ENCODE data around the gene VWA3B. TPM values are rescaled to one million over a fixed set of nuclear protein-coding genes. Genes with fewer than 3 reads are reported as not detected.

Gene VWA3B
- total RNA-seq, 1 experiment from 2014 or later: not detected

DNA sequence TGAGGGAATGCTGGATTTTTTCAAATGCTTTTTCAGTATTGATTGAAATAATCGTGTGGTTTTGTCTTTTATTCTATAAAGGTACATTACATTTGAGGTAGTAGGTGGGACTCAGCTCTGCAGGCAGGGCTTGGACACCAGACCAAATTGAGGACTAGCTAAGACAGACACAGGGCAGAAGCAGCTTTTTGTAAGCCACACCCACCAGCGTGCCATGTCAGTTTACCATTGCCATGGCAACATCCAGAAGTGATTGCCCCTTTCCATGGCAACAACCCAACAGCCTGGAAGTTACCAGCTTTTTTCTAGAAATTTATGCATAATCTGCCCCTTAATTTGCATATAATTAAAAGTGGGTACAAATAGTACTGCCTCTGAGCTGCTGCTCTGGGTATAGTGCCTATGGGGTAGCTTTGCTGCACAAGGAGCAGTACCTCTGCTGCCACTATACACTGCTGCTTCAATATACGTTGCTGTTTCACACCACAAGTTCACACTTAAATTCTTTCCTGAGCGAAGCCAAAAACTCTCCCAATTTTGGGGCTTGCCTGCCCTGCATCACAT, 23.6 kb upstream of the VWA3B start:
- no peaks in the 10 kb centered on the region for H3K79me1 ChIP-seq (ENCODE audit: insufficient read depth, low read depth, low read length, poor library complexity, severe bottlenecking)
- no peak overlapping the region for H3K23ac ChIP-seq (ENCODE audit: insufficient read length, low read depth, low read length)
- no peak overlapping the region for H3K4me2 ChIP-seq (ENCODE audit: insufficient read depth, insufficient read length, low read length)
- no peak overlapping the region for H3K18ac ChIP-seq (ENCODE audit: insufficient read length, low read depth, low read length)
- no peak overlapping the region for H2BK20ac ChIP-seq (ENCODE audit: low read depth, low read length, poor library complexity, severe bottlenecking)
- no peaks in the 10 kb centered on the region for H3K23me2 ChIP-seq (ENCODE audit: insufficient read length, low read depth, low read length, poor library complexity, severe bottlenecking)
- TF ChIP-seq, protein P1, sequence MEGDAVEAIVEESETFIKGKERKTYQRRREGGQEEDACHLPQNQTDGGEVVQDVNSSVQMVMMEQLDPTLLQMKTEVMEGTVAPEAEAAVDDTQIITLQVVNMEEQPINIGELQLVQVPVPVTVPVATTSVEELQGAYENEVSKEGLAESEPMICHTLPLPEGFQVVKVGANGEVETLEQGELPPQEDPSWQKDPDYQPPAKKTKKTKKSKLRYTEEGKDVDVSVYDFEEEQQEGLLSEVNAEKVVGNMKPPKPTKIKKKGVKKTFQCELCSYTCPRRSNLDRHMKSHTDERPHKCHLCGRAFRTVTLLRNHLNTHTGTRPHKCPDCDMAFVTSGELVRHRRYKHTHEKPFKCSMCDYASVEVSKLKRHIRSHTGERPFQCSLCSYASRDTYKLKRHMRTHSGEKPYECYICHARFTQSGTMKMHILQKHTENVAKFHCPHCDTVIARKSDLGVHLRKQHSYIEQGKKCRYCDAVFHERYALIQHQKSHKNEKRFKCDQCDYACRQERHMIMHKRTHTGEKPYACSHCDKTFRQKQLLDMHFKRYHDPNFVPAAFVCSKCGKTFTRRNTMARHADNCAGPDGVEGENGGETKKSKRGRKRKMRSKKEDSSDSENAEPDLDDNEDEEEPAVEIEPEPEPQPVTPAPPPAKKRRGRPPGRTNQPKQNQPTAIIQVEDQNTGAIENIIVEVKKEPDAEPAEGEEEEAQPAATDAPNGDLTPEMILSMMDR (conservative IDR thresholded peaks at IDR 0.05): no peak
- no peaks in the 10 kb centered on the region for H3K9me3 ChIP-seq (ENCODE audit: control insufficient read depth, low read depth, low read length)
- no peak overlapping the region for H2BK12ac ChIP-seq (ENCODE audit: insufficient read length, low read depth, low read length)
- Mint-ChIP-seq H3K4me3 (no peak overlapping the region), H3K27me3 (ENCODE audit: low read depth) (peaks cover 4% of the 10 kb centered on the region; the same call in 1 of the 2 replicates), H3K4me1 (no peaks in the 10 kb centered on the region), H3K9me3 (no peaks in the 10 kb centered on the region), H3K36me3 (ENCODE audit: insufficient read depth in 1 of 3, low read depth in 3 of 3) (no peaks in the 10 kb centered on the region; a peak in 1 of 7 replicates), H3K27ac (no peak overlapping the region)
- H4K20me1 ChIP-seq (ENCODE audit: control insufficient read depth, insufficient read depth, insufficient read length): no peaks in the 10 kb centered on the region
- H3K79me2 ChIP-seq (ENCODE audit: insufficient read depth, low read length): no peaks in the 10 kb centered on the region
- H3K27me3 ChIP-seq (ENCODE audit: insufficient read depth, low read length): no peaks in the 10 kb centered on the region
- no peak overlapping the region for H3K14ac ChIP-seq (ENCODE audit: insufficient read depth, low read length)
- no peak overlapping the region for H2AK5ac ChIP-seq (ENCODE audit: insufficient read length, low read length)
- H2BK5ac ChIP-seq (ENCODE audit: insufficient read length, low read length): no peak overlapping the region
- H2BK120ac ChIP-seq (ENCODE audit: low read depth, low read length, poor library complexity, severe bottlenecking): no peak overlapping the region
- H3K27ac ChIP-seq (ENCODE audit: insufficient read length, low read depth, low read length): no peak overlapping the region
- no peak overlapping the region for H3K9ac ChIP-seq (ENCODE audit: extremely low read depth, insufficient read length, low read length)
- no peaks in the 10 kb centered on the region for H3K4me1 ChIP-seq (ENCODE audit: insufficient read depth, low read length)
- no peak overlapping the region for H4K91ac ChIP-seq (ENCODE audit: insufficient read length, low read depth, low read length)
- no peak overlapping the region for H3T11ph ChIP-seq (ENCODE audit: low read length)
- H4K5ac ChIP-seq (ENCODE audit: insufficient read length, low read depth, low read length): no peak overlapping the region
- peak; percentile 56 for DNase-seq
- H3K4ac ChIP-seq (ENCODE audit: low read depth, low read length): no peak overlapping the region
- H2BK15ac ChIP-seq (ENCODE audit: low read depth, low read length): no peak overlapping the region
- H3K56ac ChIP-seq (ENCODE audit: insufficient read length, low read depth, low read length): no peak overlapping the region
- no peak overlapping the region for H4K8ac ChIP-seq (replicated peaks; ENCODE audit: insufficient read length, low read depth, low read length)
- no peak overlapping the region for H2AFZ ChIP-seq (ENCODE audit: low read length)
- no CpG with 5 or more reads among the region's 4 CpGs for WGBS (ENCODE audit: extremely low coverage, insufficient read length, low lambda C conversion rate)
